Fibroblast of lung (primary cell): ENCODE results near the gene GMPR.

Source experiments
- EZH2 ChIP-seq: IDR thresholded peaks from 2 replicates; pipeline ENCODE4 v1.5.1; 2012; ENCODE audit warnings: low read length, control low read depth, mild to moderate bottlenecking; ENCODE audit errors: missing control alignments
- TF ChIP-seq, protein P1 (sequence below), 2 donors: IDR thresholded peaks in 1 of 2; conservative IDR thresholded peaks in 1 of 2; 1 replicate in 1 of 2; 2 replicates in 1 of 2; pipeline ENCODE4 v1.5.1; 2011 to 2012; ENCODE audit warnings: low read length in 2 of 2, control low read depth in 1 of 2, inconsistent platforms in 1 of 2, low read depth in 1 of 2, mild to moderate bottlenecking in 1 of 2

DNA sequence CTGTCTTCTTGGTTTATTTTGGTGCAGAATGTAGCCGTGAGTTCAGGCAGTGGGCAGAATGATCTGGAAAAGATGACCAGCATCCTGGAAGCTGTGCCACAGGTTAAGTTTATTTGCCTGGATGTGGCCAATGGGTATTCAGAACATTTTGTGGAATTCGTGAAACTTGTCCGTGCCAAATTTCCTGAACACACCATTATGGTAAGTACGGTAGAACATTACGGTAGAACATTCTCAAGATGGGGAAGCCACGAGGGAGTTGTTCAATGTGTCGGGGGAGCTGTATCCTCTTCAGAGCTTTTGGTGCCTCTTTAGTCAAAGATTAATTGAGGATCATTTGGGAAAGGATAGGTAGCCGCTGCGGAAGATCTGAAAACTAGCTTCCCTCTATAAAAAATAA lies 16.1 kb downstream of the GMPR start:
- TF ChIP-seq, protein P1, sequence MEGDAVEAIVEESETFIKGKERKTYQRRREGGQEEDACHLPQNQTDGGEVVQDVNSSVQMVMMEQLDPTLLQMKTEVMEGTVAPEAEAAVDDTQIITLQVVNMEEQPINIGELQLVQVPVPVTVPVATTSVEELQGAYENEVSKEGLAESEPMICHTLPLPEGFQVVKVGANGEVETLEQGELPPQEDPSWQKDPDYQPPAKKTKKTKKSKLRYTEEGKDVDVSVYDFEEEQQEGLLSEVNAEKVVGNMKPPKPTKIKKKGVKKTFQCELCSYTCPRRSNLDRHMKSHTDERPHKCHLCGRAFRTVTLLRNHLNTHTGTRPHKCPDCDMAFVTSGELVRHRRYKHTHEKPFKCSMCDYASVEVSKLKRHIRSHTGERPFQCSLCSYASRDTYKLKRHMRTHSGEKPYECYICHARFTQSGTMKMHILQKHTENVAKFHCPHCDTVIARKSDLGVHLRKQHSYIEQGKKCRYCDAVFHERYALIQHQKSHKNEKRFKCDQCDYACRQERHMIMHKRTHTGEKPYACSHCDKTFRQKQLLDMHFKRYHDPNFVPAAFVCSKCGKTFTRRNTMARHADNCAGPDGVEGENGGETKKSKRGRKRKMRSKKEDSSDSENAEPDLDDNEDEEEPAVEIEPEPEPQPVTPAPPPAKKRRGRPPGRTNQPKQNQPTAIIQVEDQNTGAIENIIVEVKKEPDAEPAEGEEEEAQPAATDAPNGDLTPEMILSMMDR (conservative IDR thresholded peaks at IDR 0.05 in 1 of 2, IDR thresholded peaks at IDR 0.05 in 1 of 2; ENCODE audit: low read depth in 1 of 2, low read length in 2 of 2): no peak
- no peak for TF ChIP-seq EZH2
